Lung (tissue), 12 donors: ENCODE measurements around the gene FAM135A. TPM values are rescaled to one million over a fixed set of nuclear protein-coding genes. Genes with fewer than 3 reads are reported as not detected.

Experiments
- ATAC-seq: fragments of 200-7000 bp; cut with Tn5 transposase; one replicate; pipeline ENCODE4 v1.9.1; 2020; ENCODE audit warnings: moderate number of reproducible peaks; ENCODE audit not compliant: insufficient read depth, low FRiP score
- DNase-seq, 3 donors: peaks; one replicate each; pipeline ENCODE4 v3.0.0-alpha.2; 2013 to 2017
- H3K27ac ChIP-seq, 2 donors: one replicate each; pipeline ENCODE4 v1.5.1; 2013; ENCODE audit warnings: mild to moderate bottlenecking in 2 of 2, moderate library complexity in 2 of 2, control low read depth in 1 of 2, inconsistent platforms in 1 of 2, low read depth in 1 of 2, low read length in 1 of 2
- H3K27me3 ChIP-seq, 3 donors: one replicate each; pipeline ENCODE4 v1.5.1; 2013; ENCODE audit warnings: low read length in 2 of 3; ENCODE audit not compliant: control insufficient read depth in 3 of 3, insufficient read depth in 3 of 3
- H3K36me3 ChIP-seq, 4 donors: one replicate each; pipeline ENCODE4 v1.5.1; 2013; ENCODE audit warnings: low read length in 4 of 4, mild to moderate bottlenecking in 1 of 4, moderate library complexity in 1 of 4; ENCODE audit not compliant: control insufficient read depth in 4 of 4, insufficient read depth in 4 of 4
- H3K4me1 ChIP-seq, 5 donors: one replicate each; pipeline ENCODE4 v1.5.1; 2013; ENCODE audit warnings: low read length in 5 of 5, mild to moderate bottlenecking in 2 of 5, moderate library complexity in 1 of 5; ENCODE audit not compliant: control insufficient read depth in 5 of 5, insufficient read depth in 5 of 5
- H3K4me3 ChIP-seq: one replicate; pipeline ENCODE4 v1.5.1; 2013; ENCODE audit warnings: mild to moderate bottlenecking, control low read depth, moderate library complexity
- H3K9ac ChIP-seq, 2 donors: one replicate each; pipeline ENCODE4 v1.5.1; 2013; ENCODE audit warnings: low read length in 2 of 2, control low read depth in 1 of 2; ENCODE audit not compliant: insufficient read depth in 1 of 2
- H3K9me3 ChIP-seq, 4 donors: one replicate each; pipeline ENCODE4 v1.5.1; 2013; ENCODE audit warnings: low read length in 3 of 4, mild to moderate bottlenecking in 1 of 4, moderate library complexity in 1 of 4; ENCODE audit not compliant: control insufficient read depth in 4 of 4, insufficient read depth in 3 of 4
- WGBS, 2 donors: extraction: QIAGEN DNeasy Blood & Tissue Kit; methylation state at CpG; one replicate each; pipeline ENCODE4 v1.1.7; 2013; 5-methylcytosine and 5-hydroxymethylcytosine counted together
- polyA plus RNA-seq, 2 donors: library from polyadenylated mRNA; stranded (reverse); fragments of 200-250 nt; gene quantifications; one replicate each; pipeline ENCODE4 v1.2.1, GENCODE V29; 2013
- total RNA-seq, 2 donors: library from RNA; depleted of rRNA in 1 of 2; stranded (reverse); fragments of >200 nt in 1 of 2; gene quantifications; one replicate each; pipeline ENCODE4 v1.2.1, GENCODE V29; 2014 to 2021
- TF ChIP-seq, protein P1 (sequence below): IDR thresholded peaks from 2 replicates; pipeline ENCODE4 v1.5.1; 2012; ENCODE audit warnings: mild to moderate bottlenecking; ENCODE audit errors: control extremely low read depth, extremely low read depth
- donor health status: control.
- donor health status: control.
- donor health status: Bipolar disorder and iron deficiency.
- donor health status: healthy.
- donor health status: DM: yes; HTN: yes; CAD: no.

FAM135A gene
- total and polyA plus RNA-seq, 4 donors, result 8.2 to 62.1 (median 19.5) TPM

DNA sequence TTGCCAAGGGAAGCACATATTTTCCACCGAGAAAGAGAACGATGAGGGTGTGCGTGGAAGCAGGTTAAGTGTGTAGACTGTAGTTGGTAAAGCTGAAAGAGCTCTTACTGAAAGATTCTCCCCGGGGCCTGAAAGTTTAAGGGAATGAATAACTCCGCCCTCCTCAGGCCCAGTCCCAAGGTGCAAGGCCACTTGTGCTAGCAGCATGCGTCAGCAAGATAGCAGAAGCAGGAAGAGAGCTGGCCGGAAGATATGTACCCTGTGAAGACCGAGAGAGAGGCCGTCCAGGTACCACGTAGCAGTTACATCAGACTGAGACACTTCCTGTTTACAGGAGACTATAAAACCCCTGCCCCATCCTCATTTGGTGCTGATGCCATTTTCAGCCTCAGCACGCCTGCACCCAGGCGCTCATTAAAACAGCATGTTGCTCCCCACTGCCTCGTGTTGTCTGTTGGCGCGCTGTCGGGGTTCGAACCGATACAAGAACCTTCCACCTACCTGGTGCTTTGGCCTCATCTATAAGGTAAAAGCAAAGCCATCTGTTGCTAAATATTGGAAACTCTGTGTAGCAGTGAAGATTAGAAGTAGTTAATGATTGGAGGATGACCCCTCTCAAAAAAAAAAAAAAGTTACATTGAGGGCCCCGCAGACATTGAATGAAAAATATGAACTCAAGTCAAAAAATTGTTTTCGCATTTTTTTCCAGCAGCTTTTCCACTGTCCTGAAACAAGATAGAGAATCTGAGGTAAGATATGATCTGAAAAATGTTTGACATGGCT is 18.6 kb upstream of the FAM135A start:
- DNase-seq (peak in 1 of 3 donors; percentile 4), ATAC-seq (no peak)

DNA sequence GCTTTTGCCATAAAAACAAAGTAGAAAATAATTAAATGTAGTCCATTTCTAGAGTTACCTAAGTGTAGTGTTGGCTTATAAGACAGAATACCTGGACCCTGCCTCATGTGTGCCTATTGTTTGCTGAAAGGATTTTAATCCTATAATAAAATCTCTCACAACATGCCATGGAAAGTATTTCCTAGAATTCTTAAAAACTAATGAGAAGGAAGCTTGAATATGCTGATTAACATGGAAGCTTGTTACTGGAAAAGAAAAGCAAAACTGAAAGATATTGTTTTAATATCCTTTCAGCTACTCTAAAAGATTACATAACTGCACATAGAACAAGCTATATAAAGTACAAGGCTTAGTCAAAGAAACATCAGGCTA is 18.0 kb upstream of the FAM135A start:
- Histone ChIP-seq H3K27me3 (peaks cover 0 to 7% (median 0%) of the 10 kb centered on the region in 3 donors), H3K27ac (no peak overlapping the region), H3K4me3 (no peak overlapping the region), H3K36me3 (no peaks in the 10 kb centered on the region), H3K4me1 (no peaks in the 10 kb centered on the region), H3K9ac (no peak overlapping the region), H3K9me3 (no peaks in the 10 kb centered on the region)
- TF ChIP-seq, protein P1, sequence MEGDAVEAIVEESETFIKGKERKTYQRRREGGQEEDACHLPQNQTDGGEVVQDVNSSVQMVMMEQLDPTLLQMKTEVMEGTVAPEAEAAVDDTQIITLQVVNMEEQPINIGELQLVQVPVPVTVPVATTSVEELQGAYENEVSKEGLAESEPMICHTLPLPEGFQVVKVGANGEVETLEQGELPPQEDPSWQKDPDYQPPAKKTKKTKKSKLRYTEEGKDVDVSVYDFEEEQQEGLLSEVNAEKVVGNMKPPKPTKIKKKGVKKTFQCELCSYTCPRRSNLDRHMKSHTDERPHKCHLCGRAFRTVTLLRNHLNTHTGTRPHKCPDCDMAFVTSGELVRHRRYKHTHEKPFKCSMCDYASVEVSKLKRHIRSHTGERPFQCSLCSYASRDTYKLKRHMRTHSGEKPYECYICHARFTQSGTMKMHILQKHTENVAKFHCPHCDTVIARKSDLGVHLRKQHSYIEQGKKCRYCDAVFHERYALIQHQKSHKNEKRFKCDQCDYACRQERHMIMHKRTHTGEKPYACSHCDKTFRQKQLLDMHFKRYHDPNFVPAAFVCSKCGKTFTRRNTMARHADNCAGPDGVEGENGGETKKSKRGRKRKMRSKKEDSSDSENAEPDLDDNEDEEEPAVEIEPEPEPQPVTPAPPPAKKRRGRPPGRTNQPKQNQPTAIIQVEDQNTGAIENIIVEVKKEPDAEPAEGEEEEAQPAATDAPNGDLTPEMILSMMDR, result no peak
- DNase-seq (no peak), ATAC-seq (no peak)

More for the DNA sequence above, 18.6 kb upstream of the FAM135A start:
- Histone ChIP-seq H3K4me1 (no peaks in the 10 kb centered on the region), H3K4me3 (no peak overlapping the region), H3K27me3 (peaks cover 0 to 7% (median 0%) of the 10 kb centered on the region in 3 donors), H3K27ac (peak overlapping the region in 1 of 2 donors; percentile 58), H3K9ac (no peak overlapping the region), H3K36me3 (no peaks in the 10 kb centered on the region), H3K9me3 (no peaks in the 10 kb centered on the region)
- TF ChIP-seq, protein P1, result no peak
- WGBS, 2 donors, result 82 to 91% methylated on average over 20 of the region's 20 CpGs

DNA sequence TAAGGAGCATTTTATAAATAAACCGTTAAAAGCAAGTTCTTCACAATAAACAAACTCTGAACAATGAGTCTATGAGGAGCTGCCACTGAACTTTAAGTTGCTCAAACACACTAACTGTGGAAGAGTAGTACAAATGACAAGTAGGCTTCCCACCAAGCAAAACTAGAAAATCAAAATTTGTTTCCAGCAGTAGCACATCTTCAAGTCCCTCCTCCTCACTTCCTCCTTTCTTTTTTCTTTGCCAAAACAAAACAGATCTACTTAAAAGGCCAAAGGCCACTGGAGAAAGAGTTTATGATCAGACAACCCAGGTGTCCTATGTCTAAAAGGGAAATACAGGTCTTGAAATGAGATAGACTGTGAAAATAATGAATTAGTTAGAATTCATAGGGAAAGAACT is 17.1 kb upstream of the FAM135A start:
- H3K27me3 ChIP-seq, result peaks cover 0 to 7% (median 0%) of the 10 kb centered on the region in 3 donors
- no peaks in the 10 kb centered on the region for H3K9me3 ChIP-seq
- H3K36me3 ChIP-seq, result no peaks in the 10 kb centered on the region
- TF ChIP-seq, protein P1, result no peak
- no peak overlapping the region for H3K27ac ChIP-seq
- DNase-seq, result no peak
- WGBS, 2 donors, result 56 to 64% methylated on average over 1 of the region's 1 CpG
- H3K4me3 ChIP-seq, result no peak overlapping the region
- H3K4me1 ChIP-seq, result no peaks in the 10 kb centered on the region
- no peak overlapping the region for H3K9ac ChIP-seq
- no peak for ATAC-seq
